Endothelial cell of umbilical vein (primary cell): Measurements from ENCODE around the gene CHIT1. TPM values are rescaled to one million over a fixed set of nuclear protein-coding genes. Genes with fewer than 3 reads are reported as not detected.

Source experiments
- BruUV-seq: library from RNA; stranded (reverse); fragments of 400-500 nt; replicated peaks from 2 replicates; lab custom pipeline; 2021; lab: Mats Ljungman, UMichigan
- CTCF ChIA-PET: fragments of 300-600, 350-600 bp; sonication (Branson Sonifier 250); formaldehyde crosslinking; loops from one replicate; lab custom pipeline; 2021; ENCODE audit warnings: antibody characterized with exemption, inconsistent platforms; lab: Charles Lee
- POLR2A ChIA-PET: fragments of 300-600, 350-600 bp; sonication (Branson Sonifier 250); formaldehyde crosslinking; loops from one replicate; lab custom pipeline; 2021; ENCODE audit warnings: antibody characterized with exemption, inconsistent platforms; lab: Charles Lee
- DNase-seq: peaks from one replicate; pipeline ENCODE4 v3.0.0-alpha.2; 2011; ENCODE audit warnings: low read depth, low spot score
- FAIRE-seq: peaks from 2 replicates; lab custom pipeline; 2011; peaks lifted over from hg19 to GRCh38; lab: Jason Lieb, UNC
- H2AFZ ChIP-seq: 2 replicates; pipeline ENCODE4 v1.6.0; 2012; ENCODE audit warnings: low read depth, low read length, control low read depth, inconsistent platforms
- H3K27ac ChIP-seq: 2 replicates; pipeline ENCODE4 v1.5.1; 2011; ENCODE audit warnings: low read depth, mild to moderate bottlenecking, control low read depth, low read length, moderate library complexity; ENCODE audit not compliant: insufficient read depth
- H3K27me3 ChIP-seq, 2 experiments: 2 replicates each; pipeline versions ENCODE4 v1.6.0 to v1.6.1; 2011; ENCODE audit warnings: low read length in 2 of 2, mixed read lengths in 1 of 2; ENCODE audit not compliant: control insufficient read depth in 2 of 2, insufficient read depth in 2 of 2
- H3K36me3 ChIP-seq, 2 experiments: 2 replicates in 1 of 2; 3 replicates in 1 of 2; pipeline ENCODE4 v1.5.1; 2011; ENCODE audit warnings: low read length in 2 of 2, mild to moderate bottlenecking in 1 of 2, moderate library complexity in 1 of 2; ENCODE audit not compliant: control insufficient read depth in 2 of 2, insufficient read depth in 2 of 2; ENCODE audit errors: extremely low read depth in 1 of 2
- H3K4me1 ChIP-seq: 3 replicates; pipeline ENCODE4 v1.5.1; 2011; ENCODE audit warnings: mild to moderate bottlenecking, low read length; ENCODE audit not compliant: control insufficient read depth, insufficient read depth; ENCODE audit errors: extremely low read depth
- H3K4me2 ChIP-seq: 2 replicates; pipeline ENCODE4 v1.6.1; 2011; ENCODE audit warnings: low read length, control low read depth, mixed read lengths; ENCODE audit not compliant: insufficient read depth
- H3K4me3 ChIP-seq, 3 experiments: fragments of 200-600 bp in 1 of 3; sonication (generic), shearing (Covaris generic) in 1 of 3; replicated peaks in 1 of 3; 2 replicates each; pipeline ENCODE4 v1.5.1; 2011 to 2016; ENCODE audit warnings: control low read depth in 3 of 3, low read length in 3 of 3, mild to moderate bottlenecking in 2 of 3, inconsistent platforms in 1 of 3, low read depth in 1 of 3, moderate library complexity in 1 of 3; ENCODE audit not compliant: insufficient read depth in 1 of 3
- H3K79me2 ChIP-seq: 2 replicates; pipeline ENCODE4 v1.6.0; 2012; ENCODE audit warnings: low read length, inconsistent platforms; ENCODE audit not compliant: control insufficient read depth, insufficient read depth
- H3K9ac ChIP-seq: replicated peaks from 2 replicates; pipeline ENCODE3; 2011; ENCODE audit warnings: low read length, control low read depth; ENCODE audit not compliant: insufficient read depth; ENCODE audit errors: extremely low read depth
- H3K9me1 ChIP-seq: replicated peaks from 3 replicates; pipeline ENCODE4 v1.6.0; 2011; ENCODE audit warnings: mild to moderate bottlenecking, low read length; ENCODE audit not compliant: control insufficient read depth, insufficient read depth; ENCODE audit errors: extremely low read depth
- H3K9me3 ChIP-seq: replicated peaks from 2 replicates; pipeline ENCODE4 v1.5.1; 2012; ENCODE audit warnings: low read length, inconsistent platforms; ENCODE audit not compliant: control insufficient read depth, insufficient read depth
- H4K20me1 ChIP-seq: replicated peaks from 2 replicates; pipeline ENCODE3; 2011; ENCODE audit warnings: mild to moderate bottlenecking, low read length; ENCODE audit not compliant: control insufficient read depth, insufficient read depth; ENCODE audit errors: extremely low read depth
- EZH2 ChIP-seq: IDR thresholded peaks from 2 replicates; pipeline ENCODE4 v1.6.1; 2012; ENCODE audit warnings: borderline replicate concordance, low read depth, mild to moderate bottlenecking, moderate library complexity, low read length, inconsistent platforms; ENCODE audit not compliant: severe bottlenecking
- FOS ChIP-seq: IDR thresholded peaks from 2 replicates; pipeline ENCODE4 v1.6.1; 2011; ENCODE audit warnings: mild to moderate bottlenecking, low read length, moderate library complexity, borderline replicate concordance; ENCODE audit not compliant: insufficient read depth
- GATA2 ChIP-seq: IDR thresholded peaks from 2 replicates; pipeline ENCODE4 v1.7.0; 2011; ENCODE audit warnings: low read depth, mild to moderate bottlenecking, moderate library complexity, mixed read lengths, low read length; ENCODE audit not compliant: insufficient read length, insufficient read depth
- JUN ChIP-seq: IDR thresholded peaks from 2 replicates; pipeline ENCODE4 v1.6.1; 2011; ENCODE audit warnings: borderline replicate concordance, low read depth; ENCODE audit not compliant: insufficient read length, insufficient read depth
- MYC ChIP-seq: IDR thresholded peaks from one replicate; pipeline ENCODE4 v1.6.1; 2011; ENCODE audit warnings: mild to moderate bottlenecking, low read depth, low read length
- POLR2A ChIP-seq: IDR thresholded peaks from 2 replicates; pipeline ENCODE4 v1.6.1; 2012; ENCODE audit warnings: low read depth, mild to moderate bottlenecking, control low read depth, low read length
- POLR2AphosphoS5 ChIP-seq: IDR thresholded peaks from 2 replicates; pipeline ENCODE4 v1.6.1; 2012; ENCODE audit warnings: low read depth, mild to moderate bottlenecking, control low read depth, low read length, moderate library complexity; ENCODE audit not compliant: insufficient read depth
- dilution Hi-C: fragments of 300-500 bp; cut with MboI; formaldehyde crosslinking; loops from one replicate; pipeline ENCODE4 v1.15.0; 2019; ENCODE audit warnings: low sequenced_read_pairs; ENCODE audit not compliant: extremely low pct_ligation_motif_present
- intact Hi-C: fragments of 100-400 bp; cut with micrococcal nuclease; formaldehyde crosslinking; loops from one replicate; pipeline ENCODE4 v1.10.0; 2022
- polyA plus RNA-seq, 4 experiments: library from polyadenylated mRNA; depleted of rRNA in 3 of 4; stranded (reverse) in 3 of 4; unstranded in 1 of 4; fragments of >200 nt; gene quantifications; 2 replicates each; pipeline versions ENCODE4 v1.2.1 to v1.2.3, GENCODE V29; 2011 to 2012; ENCODE audit warnings: missing spikeins in 1 of 4
- total RNA-seq: library from RNA; stranded (reverse); gene quantifications from 2 replicates; pipeline ENCODE4 v1.2.3, GENCODE V29; 2021
- TF ChIP-seq, protein P1 (sequence below), 2 donors: IDR thresholded peaks; 1 replicate in 1 of 2; 2 replicates in 1 of 2; pipeline ENCODE4 v1.5.1; 2011; ENCODE audit warnings: low read length in 2 of 2, mild to moderate bottlenecking in 2 of 2, moderate library complexity in 2 of 2, control low read depth in 1 of 2, inconsistent platforms in 1 of 2, low read depth in 1 of 2; ENCODE audit not compliant: insufficient read depth in 1 of 2; ENCODE audit errors: extremely low read depth in 1 of 2
- TF ChIP-seq, protein P2 (sequence below): IDR thresholded peaks from 2 replicates; pipeline ENCODE4 v1.6.1; 2011; ENCODE audit not compliant: insufficient read depth, insufficient read length

Gene CHIT1
- total and polyA plus RNA-seq, 2 donors (not counting 3 experiments of a cell fraction or from before 2014, with no cell fraction given): not detected

DNA sequence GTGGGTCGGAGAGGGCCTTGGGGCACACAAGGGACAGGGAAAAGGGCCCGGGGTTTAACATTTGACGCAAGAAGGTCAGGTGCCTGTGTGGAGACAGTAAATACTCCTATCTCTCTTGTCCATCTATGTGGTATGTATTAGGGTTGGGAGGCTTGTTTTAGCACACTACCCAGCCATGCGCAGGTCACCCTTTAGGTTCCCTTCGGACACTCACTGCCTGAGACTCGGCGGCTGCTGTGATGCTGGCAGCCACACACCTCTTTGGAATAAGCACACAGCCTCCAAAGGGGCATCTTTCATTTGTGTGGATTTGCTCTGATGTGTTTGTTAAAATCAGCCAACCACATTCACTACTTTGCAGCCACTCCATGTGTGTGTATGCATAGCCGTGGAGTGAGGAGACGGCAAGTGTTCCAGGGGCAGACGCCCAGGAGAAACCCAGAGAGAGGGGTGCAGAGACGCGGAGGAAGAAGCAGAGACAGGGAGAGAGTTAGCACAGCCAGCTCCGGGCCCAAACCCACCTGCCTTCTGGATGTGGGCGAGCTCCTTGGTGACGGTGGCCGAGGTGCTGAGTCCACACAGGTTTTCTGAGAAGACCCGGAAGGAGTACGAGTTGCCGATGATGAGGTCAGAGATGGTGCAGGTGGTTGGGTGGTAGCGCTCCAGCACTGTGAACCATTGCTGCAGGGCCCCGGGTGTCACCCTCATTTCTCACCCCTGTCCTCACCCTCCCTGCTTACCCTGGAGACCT, 59.5 kb downstream of the CHIT1 start:
- Histone ChIP-seq H3K79me2 (no peaks in the 10 kb centered on the region), H3K4me1 (no peaks in the 10 kb centered on the region), H3K4me2 (no peak overlapping the region), H3K27me3 (no peaks in the 10 kb centered on the region), H3K36me3 (no peaks in the 10 kb centered on the region), H3K4me3 (no peak overlapping the region), H2AFZ (no peak overlapping the region), H3K9me1 (no peaks in the 10 kb centered on the region), H3K9ac (no peak overlapping the region), H4K20me1 (no peaks in the 10 kb centered on the region), H3K27ac (no peak overlapping the region), H3K9me3 (no peaks in the 10 kb centered on the region)
- dilution Hi-C loops (no loop called here), intact Hi-C loops (no loop called here)
- no peak for TF ChIP-seq GATA2
- no peak for TF ChIP-seq MYC
- TF ChIP-seq EZH2: no peak
- DNase-seq (no peak), FAIRE-seq (no peak)
- no TSS peak for BruUV-seq
- POLR2A ChIA-PET: no interaction called here
- CTCF ChIA-PET: interaction anchor here (1.0 to 6.6 kb wide), 6 partner anchors 18 to 130 kb away, joined by 3 to 317 read pairs (median 36); no protein-coding TSS in a partner anchor

GRCh38 chr1:203168991-203169390, 60.5 kb downstream of the CHIT1 start:
- intact Hi-C loops: no loop called here
- no peaks in the 10 kb centered on the region for H4K20me1 ChIP-seq
- no peaks in the 10 kb centered on the region for H3K9me1 ChIP-seq
- dilution Hi-C loops: no loop called here
- no peak overlapping the region for H3K9ac ChIP-seq
- TF ChIP-seq POLR2A (no peak), EZH2 (no peak), POLR2AphosphoS5 (no peak), GATA2 (no peak), FOS (no peak), JUN (no peak), MYC (no peak)
- TF ChIP-seq, protein P1, sequence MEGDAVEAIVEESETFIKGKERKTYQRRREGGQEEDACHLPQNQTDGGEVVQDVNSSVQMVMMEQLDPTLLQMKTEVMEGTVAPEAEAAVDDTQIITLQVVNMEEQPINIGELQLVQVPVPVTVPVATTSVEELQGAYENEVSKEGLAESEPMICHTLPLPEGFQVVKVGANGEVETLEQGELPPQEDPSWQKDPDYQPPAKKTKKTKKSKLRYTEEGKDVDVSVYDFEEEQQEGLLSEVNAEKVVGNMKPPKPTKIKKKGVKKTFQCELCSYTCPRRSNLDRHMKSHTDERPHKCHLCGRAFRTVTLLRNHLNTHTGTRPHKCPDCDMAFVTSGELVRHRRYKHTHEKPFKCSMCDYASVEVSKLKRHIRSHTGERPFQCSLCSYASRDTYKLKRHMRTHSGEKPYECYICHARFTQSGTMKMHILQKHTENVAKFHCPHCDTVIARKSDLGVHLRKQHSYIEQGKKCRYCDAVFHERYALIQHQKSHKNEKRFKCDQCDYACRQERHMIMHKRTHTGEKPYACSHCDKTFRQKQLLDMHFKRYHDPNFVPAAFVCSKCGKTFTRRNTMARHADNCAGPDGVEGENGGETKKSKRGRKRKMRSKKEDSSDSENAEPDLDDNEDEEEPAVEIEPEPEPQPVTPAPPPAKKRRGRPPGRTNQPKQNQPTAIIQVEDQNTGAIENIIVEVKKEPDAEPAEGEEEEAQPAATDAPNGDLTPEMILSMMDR (IDR thresholded peaks at IDR 0.05; ENCODE audit: extremely low read depth in 1 of 2, insufficient read depth in 1 of 2, low read depth in 1 of 2, low read length in 2 of 2): no peak
- TF ChIP-seq, protein P2, sequence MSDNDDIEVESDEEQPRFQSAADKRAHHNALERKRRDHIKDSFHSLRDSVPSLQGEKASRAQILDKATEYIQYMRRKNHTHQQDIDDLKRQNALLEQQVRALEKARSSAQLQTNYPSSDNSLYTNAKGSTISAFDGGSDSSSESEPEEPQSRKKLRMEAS: no peak
- no peaks in the 10 kb centered on the region for H3K79me2 ChIP-seq
- peaks cover 0 to 3% of the 10 kb centered on the region in 2 experiments for H3K27me3 ChIP-seq
- no peak overlapping the region for H3K4me3 ChIP-seq
- no peak overlapping the region for H3K27ac ChIP-seq
- FAIRE-seq (no peak), DNase-seq (no peak)
- ChIA-PET POLR2A (no interaction called here), CTCF (interaction anchor here (1.1 to 6.6 kb wide), 3 partner anchors 18 to 129 kb away, joined by 3 to 317 read pairs (median 98); no protein-coding TSS in a partner anchor)
- BruUV-seq: no TSS peak
- no peak overlapping the region for H3K4me2 ChIP-seq
- H3K36me3 ChIP-seq: no peaks in the 10 kb centered on the region
- H3K4me1 ChIP-seq: no peaks in the 10 kb centered on the region
- H2AFZ ChIP-seq: no peak overlapping the region
- H3K9me3 ChIP-seq: no peaks in the 10 kb centered on the region
